ENCODE results near the gene HDAC9.

Gene HDAC9

GRCh38 chr7:18756378-18757050, 261.0 kb downstream of the HDAC9 start:
- no peaks in the 10 kb centered on the region for H3K27me3 ChIP-seq (ENCODE audit: control insufficient read depth in 1 of 2, insufficient read depth in 1 of 2, low read length in 2 of 2)
- H3K23ac ChIP-seq (ENCODE audit: low read length in 2 of 2), result no peak overlapping the region
- no peak overlapping the region for H3K4me3 ChIP-seq (ENCODE audit: insufficient read depth in 1 of 2, low read depth in 1 of 2, low read length in 2 of 2)
- no peak overlapping the region for H2BK12ac ChIP-seq (ENCODE audit: low read length in 2 of 2)
- H3K79me1 ChIP-seq (replicated peaks; ENCODE audit: low read length, poor library complexity, severe bottlenecking), result no peaks in the 10 kb centered on the region
- H3K4me2 ChIP-seq (ENCODE audit: low read length, poor library complexity, severe bottlenecking), result no peak overlapping the region
- H2BK120ac ChIP-seq (ENCODE audit: low read depth, low read length), result no peak overlapping the region
- H4K8ac ChIP-seq (ENCODE audit: low read length), result no peak overlapping the region
- no peak for DNase-seq
- no peak overlapping the region for H2AK5ac ChIP-seq (ENCODE audit: low read length, severe bottlenecking)
- H3K4ac ChIP-seq (ENCODE audit: low read depth in 1 of 2, low read length in 2 of 2), result no peak overlapping the region
- no peak overlapping the region for H3K14ac ChIP-seq (ENCODE audit: low read length in 2 of 2)
- H3K27ac ChIP-seq (ENCODE audit: low read length, poor library complexity, severe bottlenecking), result no peak overlapping the region
- H3K4me1 ChIP-seq (ENCODE audit: control insufficient read depth, insufficient read depth, low read depth, low read length), result peaks cover 3% of the 10 kb centered on the region
- no peak overlapping the region for H3K18ac ChIP-seq (ENCODE audit: low read depth in 1 of 2, low read length in 2 of 2)
- H4K91ac ChIP-seq (ENCODE audit: low read length), result no peak overlapping the region
- H3K9me3 ChIP-seq (ENCODE audit: control insufficient read depth, low read length), result no peaks in the 10 kb centered on the region
- H3K9ac ChIP-seq (ENCODE audit: low read length), result no peak overlapping the region
- H2BK5ac ChIP-seq (ENCODE audit: low read depth, low read length, poor library complexity, severe bottlenecking), result no peak overlapping the region
- 93% methylated on average over 6 of the region's 6 CpGs for WGBS
- no peak overlapping the region for H2AFZ ChIP-seq (ENCODE audit: low read depth, low read length)
- no peak overlapping the region for H2BK15ac ChIP-seq (ENCODE audit: low read depth, poor library complexity, severe bottlenecking)
- H3K36me3 ChIP-seq (ENCODE audit: control insufficient read depth in 1 of 2, insufficient read depth in 2 of 2, low read depth in 1 of 2, low read length in 2 of 2), result no peaks in the 10 kb centered on the region

DNA sequence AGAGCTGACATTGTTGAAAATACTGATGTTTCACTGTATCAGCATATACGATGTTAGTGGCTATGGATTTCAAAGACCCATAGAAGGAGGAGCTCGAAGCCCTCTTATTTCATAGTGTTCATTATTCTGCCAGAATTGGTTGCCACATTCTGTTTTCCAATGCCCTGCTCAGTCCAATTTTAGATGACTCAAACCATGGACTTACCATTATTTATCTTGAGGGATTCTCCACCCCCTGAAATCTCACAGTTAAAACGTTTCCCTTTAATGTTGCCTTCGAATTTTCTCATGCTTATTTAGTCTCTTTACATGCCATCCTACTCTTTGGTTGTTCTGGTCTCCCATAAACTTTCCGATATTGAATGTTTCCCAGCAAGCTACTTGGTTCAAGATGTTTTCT, 264.5 kb downstream of the HDAC9 start:
- Histone ChIP-seq H3K4me3 (ENCODE audit: insufficient read depth in 1 of 2, low read depth in 1 of 2, low read length in 2 of 2) (no peak overlapping the region), H3K14ac (ENCODE audit: low read length in 2 of 2) (no peak overlapping the region), H3K4ac (ENCODE audit: low read depth in 1 of 2, low read length in 2 of 2) (no peak overlapping the region), H3K36me3 (ENCODE audit: control insufficient read depth in 1 of 2, insufficient read depth in 2 of 2, low read depth in 1 of 2, low read length in 2 of 2) (no peaks in the 10 kb centered on the region), H4K8ac (ENCODE audit: low read length) (no peak overlapping the region), H3K18ac (ENCODE audit: low read depth in 1 of 2, low read length in 2 of 2) (no peak overlapping the region), H3K79me1 (replicated peaks; ENCODE audit: low read length, poor library complexity, severe bottlenecking) (no peaks in the 10 kb centered on the region), H2BK5ac (ENCODE audit: low read depth, low read length, poor library complexity, severe bottlenecking) (no peak overlapping the region), H3K23ac (ENCODE audit: low read length in 2 of 2) (no peak overlapping the region), H3K27me3 (ENCODE audit: control insufficient read depth in 1 of 2, insufficient read depth in 1 of 2, low read length in 2 of 2) (no peaks in the 10 kb centered on the region), H3K4me2 (ENCODE audit: low read length, poor library complexity, severe bottlenecking) (no peak overlapping the region), H2BK120ac (ENCODE audit: low read depth, low read length) (no peak overlapping the region), H3K9me3 (ENCODE audit: control insufficient read depth, low read length) (no peaks in the 10 kb centered on the region), H3K9ac (ENCODE audit: low read length) (no peak overlapping the region), H3K27ac (ENCODE audit: low read length, poor library complexity, severe bottlenecking) (no peak overlapping the region), H2AFZ (ENCODE audit: low read depth, low read length) (no peak overlapping the region), H2BK12ac (ENCODE audit: low read length in 2 of 2) (no peak overlapping the region), H2AK5ac (ENCODE audit: low read length, severe bottlenecking) (no peak overlapping the region), H4K91ac (ENCODE audit: low read length) (no peak overlapping the region), H2BK15ac (ENCODE audit: low read depth, poor library complexity, severe bottlenecking) (no peak overlapping the region), H3K4me1 (ENCODE audit: control insufficient read depth, insufficient read depth, low read depth, low read length) (peaks cover 3% of the 10 kb centered on the region)
- DNase-seq, result no peak
- 83% methylated on average over 5 of the region's 5 CpGs for WGBS

GRCh38 chr7:18760631-18761445, 265.3 kb downstream of the HDAC9 start:
- H4K91ac ChIP-seq (ENCODE audit: low read length), result no peak overlapping the region
- DNase-seq, result no peak
- no peaks in the 10 kb centered on the region for H3K9me3 ChIP-seq (ENCODE audit: control insufficient read depth, low read length)
- no peak overlapping the region for H2BK5ac ChIP-seq (ENCODE audit: low read depth, low read length, poor library complexity, severe bottlenecking)
- H3K79me1 ChIP-seq (replicated peaks; ENCODE audit: low read length, poor library complexity, severe bottlenecking), result no peaks in the 10 kb centered on the region
- no peak overlapping the region for H3K9ac ChIP-seq (ENCODE audit: low read length)
- H2BK12ac ChIP-seq (ENCODE audit: low read length in 2 of 2), result no peak overlapping the region
- H3K14ac ChIP-seq (ENCODE audit: low read length in 2 of 2), result no peak overlapping the region
- no peak overlapping the region for H3K4me2 ChIP-seq (ENCODE audit: low read length, poor library complexity, severe bottlenecking)
- no peak overlapping the region for H3K4ac ChIP-seq (ENCODE audit: low read depth in 1 of 2, low read length in 2 of 2)
- no peaks in the 10 kb centered on the region for H3K36me3 ChIP-seq (ENCODE audit: control insufficient read depth in 1 of 2, insufficient read depth in 2 of 2, low read depth in 1 of 2, low read length in 2 of 2)
- H2BK120ac ChIP-seq (ENCODE audit: low read depth, low read length), result no peak overlapping the region
- H3K4me1 ChIP-seq (ENCODE audit: control insufficient read depth, insufficient read depth, low read depth, low read length), result peaks cover 3% of the 10 kb centered on the region
- H3K4me3 ChIP-seq (ENCODE audit: insufficient read depth in 1 of 2, low read depth in 1 of 2, low read length in 2 of 2), result no peak overlapping the region
- no peak overlapping the region for H3K18ac ChIP-seq (ENCODE audit: low read depth in 1 of 2, low read length in 2 of 2)
- no peak overlapping the region for H4K8ac ChIP-seq (ENCODE audit: low read length)
- no peak overlapping the region for H2AFZ ChIP-seq (ENCODE audit: low read depth, low read length)
- 89% methylated on average over 6 of the region's 7 CpGs for WGBS
- no peak overlapping the region for H2AK5ac ChIP-seq (ENCODE audit: low read length, severe bottlenecking)
- no peaks in the 10 kb centered on the region for H3K27me3 ChIP-seq (ENCODE audit: control insufficient read depth in 1 of 2, insufficient read depth in 1 of 2, low read length in 2 of 2)
- H3K23ac ChIP-seq (ENCODE audit: low read length in 2 of 2), result no peak overlapping the region
- H2BK15ac ChIP-seq (ENCODE audit: low read depth, poor library complexity, severe bottlenecking), result no peak overlapping the region
- peak overlapping the region; percentile 27 for H3K27ac ChIP-seq (ENCODE audit: low read length, poor library complexity, severe bottlenecking)

GRCh38 chr7:18762189-18762588, 266.6 kb downstream of the HDAC9 start:
- WGBS, result 60% methylated on average over 3 of the region's 3 CpGs
- Histone ChIP-seq H3K36me3 (ENCODE audit: control insufficient read depth in 1 of 2, insufficient read depth in 2 of 2, low read depth in 1 of 2, low read length in 2 of 2) (no peaks in the 10 kb centered on the region), H3K4me3 (ENCODE audit: insufficient read depth in 1 of 2, low read depth in 1 of 2, low read length in 2 of 2) (no peak overlapping the region), H3K14ac (ENCODE audit: low read length in 2 of 2) (no peak overlapping the region), H4K8ac (ENCODE audit: low read length) (no peak overlapping the region), H2BK120ac (ENCODE audit: low read depth, low read length) (no peak overlapping the region), H2BK15ac (ENCODE audit: low read depth, poor library complexity, severe bottlenecking) (no peak overlapping the region), H4K91ac (ENCODE audit: low read length) (no peak overlapping the region), H3K9ac (ENCODE audit: low read length) (peak overlapping the region; percentile 30), H3K4me1 (ENCODE audit: control insufficient read depth, insufficient read depth, low read depth, low read length) (peaks cover 3% of the 10 kb centered on the region), H3K4me2 (ENCODE audit: low read length, poor library complexity, severe bottlenecking) (peak overlapping the region; percentile 21), H2BK5ac (ENCODE audit: low read depth, low read length, poor library complexity, severe bottlenecking) (no peak overlapping the region), H3K79me1 (replicated peaks; ENCODE audit: low read length, poor library complexity, severe bottlenecking) (no peaks in the 10 kb centered on the region), H3K9me3 (ENCODE audit: control insufficient read depth, low read length) (no peaks in the 10 kb centered on the region), H3K27ac (ENCODE audit: low read length, poor library complexity, severe bottlenecking) (peak overlapping the region; percentile 67), H3K18ac (ENCODE audit: low read depth in 1 of 2, low read length in 2 of 2) (no peak overlapping the region), H2BK12ac (ENCODE audit: low read length in 2 of 2) (no peak overlapping the region), H3K4ac (ENCODE audit: low read depth in 1 of 2, low read length in 2 of 2) (no peak overlapping the region), H2AFZ (ENCODE audit: low read depth, low read length) (no peak overlapping the region), H3K23ac (ENCODE audit: low read length in 2 of 2) (no peak overlapping the region), H3K27me3 (ENCODE audit: control insufficient read depth in 1 of 2, insufficient read depth in 1 of 2, low read length in 2 of 2) (no peaks in the 10 kb centered on the region), H2AK5ac (ENCODE audit: low read length, severe bottlenecking) (no peak overlapping the region)
- peak; percentile 18 for DNase-seq
